ENCODE results near the gene USH2A.

Gene USH2A

GRCh38 chr1:215765833-215766232 is 657.4 kb downstream of the USH2A start:
- no peak for TF ChIP-seq CTCF (IDR thresholded peaks at IDR 0.05; ENCODE audit: control extremely low read depth, extremely low read depth, low read depth, missing control alignments)
- CTCF ChIA-PET: no interaction called here
- DNase-seq (ENCODE audit: extremely low spot score): no peak
- POLR2A ChIA-PET: no interaction called here

- ChIA-PET POLR2A (no interaction called here), CTCF (no interaction called here)
- TF ChIP-seq CTCF (IDR thresholded peaks at IDR 0.05; ENCODE audit: control extremely low read depth, extremely low read depth, low read depth, missing control alignments): no peak
- DNase-seq (ENCODE audit: extremely low spot score): no peak
These were observed 661.8 kb downstream of the USH2A start for GRCh38 chr1:215761446-215761845.

GRCh38 chr1:215754112-215754511 is 669.1 kb downstream of the USH2A start:
- DNase-seq (ENCODE audit: extremely low spot score): no peak
- CTCF ChIA-PET: no interaction called here
- POLR2A ChIA-PET: no interaction called here
- TF ChIP-seq CTCF (IDR thresholded peaks at IDR 0.05; ENCODE audit: control extremely low read depth, extremely low read depth, low read depth, missing control alignments): no peak

GRCh38 chr1:215749414-215749813 is 673.8 kb downstream of the USH2A start:
- no peak for DNase-seq (ENCODE audit: extremely low spot score)
- TF ChIP-seq CTCF (IDR thresholded peaks at IDR 0.05; ENCODE audit: control extremely low read depth, extremely low read depth, low read depth, missing control alignments): no peak
- CTCF ChIA-PET: no interaction called here
- POLR2A ChIA-PET: no interaction called here

GRCh38 chr1:215748431-215748830 is 674.8 kb downstream of the USH2A start:
- no peak for DNase-seq (ENCODE audit: extremely low spot score)
- POLR2A ChIA-PET: no interaction called here
- CTCF ChIA-PET: no interaction called here
- TF ChIP-seq CTCF (IDR thresholded peaks at IDR 0.05; ENCODE audit: control extremely low read depth, extremely low read depth, low read depth, missing control alignments): no peak

GRCh38 chr1:215744419-215744818 is 678.8 kb downstream of the USH2A start:
- DNase-seq (ENCODE audit: extremely low spot score): no peak
- CTCF ChIA-PET: no interaction called here
- no peak for TF ChIP-seq CTCF (IDR thresholded peaks at IDR 0.05; ENCODE audit: control extremely low read depth, extremely low read depth, low read depth, missing control alignments)
- POLR2A ChIA-PET: no interaction called here

- ChIA-PET CTCF (no interaction called here), POLR2A (no interaction called here)
- no peak for DNase-seq (ENCODE audit: extremely low spot score)
- no peak for TF ChIP-seq CTCF (IDR thresholded peaks at IDR 0.05; ENCODE audit: control extremely low read depth, extremely low read depth, low read depth, missing control alignments)
These were observed 684.2 kb downstream of the USH2A start for GRCh38 chr1:215739025-215739424.
